ES-I3 (cell line): ENCODE measurements around the gene APC.
"Not testable (repeated sequence)": the region's sequence is repeated elsewhere in the genome, so short reads cannot be mapped to it uniquely, and the experiment has no call there.

Experiments
- H3K36me3 ChIP-seq: 2 replicates; pipeline ENCODE4 v1.6.1; 2013; ENCODE audit warnings: mild to moderate bottlenecking, low read length, control low read depth, moderate library complexity; ENCODE audit not compliant: insufficient read depth
- H3K4me1 ChIP-seq: 2 replicates; pipeline ENCODE4 v1.6.1; 2013; ENCODE audit warnings: mild to moderate bottlenecking, control low read depth, low read length; ENCODE audit not compliant: insufficient read depth
- H3K9ac ChIP-seq: 2 replicates; pipeline ENCODE4 v1.6.1; 2013; ENCODE audit warnings: low read depth, mild to moderate bottlenecking, low read length, moderate library complexity
- H3K9me3 ChIP-seq: 2 replicates; pipeline ENCODE4 v1.6.1; 2013; ENCODE audit warnings: mild to moderate bottlenecking, low read length, moderate library complexity; ENCODE audit not compliant: control insufficient read depth, insufficient read depth

APC gene

GRCh38 chr5:112707187-112708102, 30.2 kb upstream of the APC start:
- Histone ChIP-seq H3K9me3 (no peaks in the 10 kb centered on the region), H3K4me1 (no peaks in the 10 kb centered on the region), H3K36me3 (no peaks in the 10 kb centered on the region), H3K9ac (peak overlapping the region; percentile 89)

DNA sequence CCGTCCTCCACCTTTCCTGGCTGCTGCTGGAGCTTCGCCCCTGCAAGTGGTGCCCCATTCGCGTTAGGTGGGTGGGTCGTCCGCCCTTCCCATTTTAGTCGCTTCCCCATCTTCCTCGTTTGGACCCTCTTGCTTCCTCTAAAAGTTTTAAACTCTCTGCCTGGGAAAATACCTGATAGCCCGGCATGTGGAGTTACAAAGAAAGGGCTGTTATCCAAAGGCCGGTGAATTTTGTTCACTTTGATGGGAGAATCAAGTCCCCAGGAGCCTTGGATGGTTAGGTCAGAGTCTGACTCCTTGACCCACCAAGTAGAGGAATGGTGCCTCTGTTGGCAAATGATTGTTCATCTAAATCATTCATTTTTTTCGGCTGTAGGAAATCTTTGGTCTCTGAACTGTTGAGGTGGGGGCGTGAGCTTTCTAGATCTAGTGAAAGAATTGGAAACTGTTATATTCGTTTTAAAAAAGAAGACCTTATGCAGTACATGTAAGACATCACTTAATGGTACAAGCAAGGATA, 29.5 kb upstream of the APC start:
- Histone ChIP-seq H3K9ac (peak overlapping the region; percentile 89), H3K9me3 (no peaks in the 10 kb centered on the region), H3K4me1 (no peaks in the 10 kb centered on the region), H3K36me3 (no peaks in the 10 kb centered on the region)

- H3K9ac ChIP-seq, result no peak overlapping the region
- no peaks in the 10 kb centered on the region for H3K9me3 ChIP-seq
- H3K4me1 ChIP-seq, result no peaks in the 10 kb centered on the region
- no peaks in the 10 kb centered on the region for H3K36me3 ChIP-seq
Observed at GRCh38 chr5:112709416-112709815, 28.3 kb upstream of the APC start.

- Histone ChIP-seq H3K4me1 (no peaks in the 10 kb centered on the region), H3K9me3 (no peaks in the 10 kb centered on the region), H3K36me3 (no peaks in the 10 kb centered on the region), H3K9ac (no peak overlapping the region)
Observed at GRCh38 chr5:112710896-112711295, 26.8 kb upstream of the APC start.

DNA sequence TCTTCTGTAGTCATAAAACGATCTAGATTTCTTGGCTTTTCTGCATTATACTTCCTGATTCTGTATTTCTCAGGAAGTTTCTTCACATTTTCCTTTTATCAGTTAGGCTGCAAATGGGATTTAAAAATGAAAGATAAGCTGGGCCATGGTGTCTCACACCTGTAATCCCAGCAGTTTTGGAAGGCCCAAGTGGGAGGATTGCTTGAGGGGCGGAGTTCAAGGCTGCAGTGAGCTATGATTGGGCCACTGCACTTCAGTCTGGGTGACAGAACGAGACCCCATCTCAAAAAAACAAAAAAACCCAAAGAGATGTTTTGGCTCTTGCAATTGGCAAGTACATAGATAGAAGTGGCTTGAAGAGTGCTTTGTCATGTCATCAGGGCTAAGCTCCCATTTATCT, 26.2 kb upstream of the APC start:
- H3K4me1 ChIP-seq, result no peaks in the 10 kb centered on the region

DNA sequence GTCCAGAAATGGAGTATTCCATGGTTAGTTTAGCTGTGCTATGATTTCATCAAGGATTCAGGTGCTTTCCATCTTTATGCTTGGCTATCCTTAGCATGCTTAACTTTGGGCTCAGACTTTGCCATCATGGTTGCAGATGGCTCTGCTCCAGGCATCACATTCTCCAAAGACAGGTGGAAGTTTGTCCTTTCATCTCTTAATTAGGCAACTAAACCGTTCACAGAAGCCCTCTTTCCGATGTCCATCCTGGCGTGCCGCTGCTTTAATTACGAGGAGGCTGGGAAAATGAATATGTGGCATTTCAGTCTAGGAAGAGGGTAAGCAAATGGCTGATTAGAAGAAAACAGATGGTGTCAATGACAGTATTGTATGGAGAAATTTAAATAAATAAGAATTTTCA, 24.5 kb upstream of the APC start:
- no peaks in the 10 kb centered on the region for H3K9me3 ChIP-seq
- no peak overlapping the region for H3K9ac ChIP-seq
- H3K36me3 ChIP-seq, result no peaks in the 10 kb centered on the region
- H3K4me1 ChIP-seq, result peaks cover 3% of the 10 kb centered on the region; the same call in 1 of the 2 replicates

More for the DNA sequence above, 26.2 kb upstream of the APC start:
- Histone ChIP-seq H3K36me3 (no peaks in the 10 kb centered on the region), H3K9ac (no peak overlapping the region), H3K9me3 (no peaks in the 10 kb centered on the region)

GRCh38 chr5:112716895-112717294, 20.8 kb upstream of the APC start:
- not testable (repeated sequence) for H3K9me3 ChIP-seq, H3K9ac ChIP-seq, H3K36me3 ChIP-seq, H3K4me1 ChIP-seq

DNA sequence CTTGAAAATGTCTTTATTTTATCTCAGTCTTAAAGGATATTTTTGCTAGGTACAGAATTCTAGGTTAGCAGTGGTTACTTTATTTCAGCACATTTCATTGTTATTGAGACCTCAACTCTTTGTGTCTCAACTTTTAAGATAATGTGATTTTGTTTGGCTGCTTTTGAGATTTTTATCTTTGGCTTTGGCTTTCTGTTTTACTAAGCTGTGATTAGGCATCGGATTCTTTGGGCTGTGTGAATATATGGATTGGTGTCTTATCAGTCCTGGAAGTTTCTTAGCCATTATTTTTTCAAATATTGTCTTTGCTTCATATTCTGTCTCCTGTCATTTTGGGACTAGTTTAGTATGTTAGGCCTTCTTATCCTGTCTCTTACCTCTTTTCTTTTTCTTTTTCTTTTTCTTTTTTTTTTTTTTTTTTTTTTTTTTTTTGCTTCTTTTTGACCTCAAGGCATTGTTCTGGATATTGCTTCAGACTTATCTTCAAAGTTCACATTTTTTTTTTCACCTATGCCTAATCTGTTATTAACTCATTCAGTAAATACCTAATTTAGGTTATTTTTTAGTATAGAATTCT, 20.1 kb upstream of the APC start:
- Histone ChIP-seq H3K36me3 (no peaks in the 10 kb centered on the region), H3K9ac (no peak overlapping the region), H3K9me3 (no peaks in the 10 kb centered on the region), H3K4me1 (peaks cover 7% of the 10 kb centered on the region; the same call in 1 of the 2 replicates)

- Histone ChIP-seq H3K4me1 (peaks cover 7% of the 10 kb centered on the region; the same call in 1 of the 2 replicates), H3K9ac (no peak overlapping the region), H3K36me3 (no peaks in the 10 kb centered on the region), H3K9me3 (no peaks in the 10 kb centered on the region)
Observed at GRCh38 chr5:112718344-112718743, 19.3 kb upstream of the APC start.

GRCh38 chr5:112720576-112720975, 17.1 kb upstream of the APC start:
- peaks cover 7% of the 10 kb centered on the region; the same call in 1 of the 2 replicates for H3K4me1 ChIP-seq
- no peak overlapping the region for H3K9ac ChIP-seq
- no peaks in the 10 kb centered on the region for H3K36me3 ChIP-seq
- H3K9me3 ChIP-seq, result no peaks in the 10 kb centered on the region

GRCh38 chr5:112724901-112725300, 12.8 kb upstream of the APC start:
- Histone ChIP-seq H3K9me3 (no peaks in the 10 kb centered on the region), H3K9ac (no peak overlapping the region), H3K36me3 (no peaks in the 10 kb centered on the region), H3K4me1 (no peaks in the 10 kb centered on the region)

GRCh38 chr5:112729630-112730029, 8.1 kb upstream of the APC start:
- no peaks in the 10 kb centered on the region for H3K36me3 ChIP-seq
- no peaks in the 10 kb centered on the region for H3K9me3 ChIP-seq
- no peak overlapping the region for H3K9ac ChIP-seq
- H3K4me1 ChIP-seq, result no peaks in the 10 kb centered on the region

DNA sequence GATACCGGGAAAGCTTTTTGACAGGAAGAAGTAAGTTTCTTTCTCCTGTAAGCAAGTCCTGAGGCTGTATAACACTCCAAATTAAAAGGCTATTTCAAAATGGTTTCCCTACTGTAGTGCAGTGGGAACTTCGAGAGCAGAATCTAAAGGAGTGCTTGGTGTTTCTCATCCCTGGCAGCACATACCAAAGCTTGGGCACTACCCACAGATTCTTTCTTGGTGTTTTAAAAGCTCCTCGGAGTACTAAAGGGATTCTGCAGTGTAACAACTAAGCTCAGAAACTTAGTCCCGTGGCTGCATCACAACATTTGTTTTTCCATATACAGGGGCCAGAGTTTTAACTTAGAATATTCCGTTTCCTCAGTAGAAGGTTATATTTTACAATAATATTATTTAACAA, 5.6 kb upstream of the APC start:
- no peaks in the 10 kb centered on the region for H3K36me3 ChIP-seq
- no peak overlapping the region for H3K9ac ChIP-seq
- no peaks in the 10 kb centered on the region for H3K9me3 ChIP-seq
- H3K4me1 ChIP-seq, result no peaks in the 10 kb centered on the region

GRCh38 chr5:112733586-112733985, 4.1 kb upstream of the APC start:
- no peaks in the 10 kb centered on the region for H3K9me3 ChIP-seq
- no peaks in the 10 kb centered on the region for H3K36me3 ChIP-seq
- H3K4me1 ChIP-seq, result no peaks in the 10 kb centered on the region
- no peak overlapping the region for H3K9ac ChIP-seq

- Histone ChIP-seq H3K9ac (no peak overlapping the region), H3K4me1 (no peaks in the 10 kb centered on the region), H3K36me3 (no peaks in the 10 kb centered on the region), H3K9me3 (no peaks in the 10 kb centered on the region)
Observed at GRCh38 chr5:112734597-112734996, 3.1 kb upstream of the APC start.
